SW480 (cell line): ENCODE results near the gene MCM3.

ENCODE experiments used
- DNase-seq: peaks from one replicate; pipeline ENCODE4 v3.0.0-alpha.2; 2016; ENCODE audit warnings: low spot score

Gene MCM3

DNA sequence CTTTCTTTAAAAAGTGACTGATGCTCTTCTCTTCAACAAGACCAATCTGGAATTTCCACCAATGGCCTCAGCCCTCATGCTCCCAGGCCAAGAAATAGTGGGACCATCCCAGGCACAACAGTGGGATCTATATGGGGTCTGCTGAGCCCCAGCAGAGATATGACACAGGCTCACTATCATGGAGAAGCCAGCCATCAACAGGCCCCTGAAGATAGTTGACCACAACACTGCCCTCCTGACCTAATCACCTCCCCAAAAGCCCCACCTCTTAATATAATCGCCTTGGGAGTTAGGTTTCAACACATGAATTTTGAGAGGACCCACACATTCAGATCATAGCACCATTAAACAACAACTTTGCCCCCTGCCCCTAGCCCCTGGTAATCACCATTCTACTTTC is 16.8 kb upstream of the MCM3 start:
- DNase-seq = no peak

DNA sequence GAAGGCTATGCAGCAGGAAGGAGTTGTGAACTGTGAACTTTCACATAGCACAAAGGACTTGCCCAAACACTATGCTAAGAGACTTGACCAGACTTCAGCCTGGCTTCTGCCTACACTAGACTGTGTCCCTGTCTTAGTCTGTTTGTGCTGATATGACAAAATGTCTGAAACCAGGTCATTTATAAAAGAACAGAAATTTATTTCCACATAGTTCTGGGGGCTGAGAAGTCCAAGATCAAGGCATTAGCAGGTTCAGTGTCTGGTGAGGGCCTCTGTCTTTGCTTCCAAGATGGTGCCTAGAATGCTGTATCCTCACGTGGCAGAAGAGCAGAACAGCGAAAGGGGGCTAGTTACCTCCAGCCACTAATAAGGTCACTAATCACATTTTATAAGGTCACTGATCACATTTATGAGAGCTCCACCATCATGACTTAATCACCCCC is 16.0 kb upstream of the MCM3 start:
- no peak for DNase-seq

DNA sequence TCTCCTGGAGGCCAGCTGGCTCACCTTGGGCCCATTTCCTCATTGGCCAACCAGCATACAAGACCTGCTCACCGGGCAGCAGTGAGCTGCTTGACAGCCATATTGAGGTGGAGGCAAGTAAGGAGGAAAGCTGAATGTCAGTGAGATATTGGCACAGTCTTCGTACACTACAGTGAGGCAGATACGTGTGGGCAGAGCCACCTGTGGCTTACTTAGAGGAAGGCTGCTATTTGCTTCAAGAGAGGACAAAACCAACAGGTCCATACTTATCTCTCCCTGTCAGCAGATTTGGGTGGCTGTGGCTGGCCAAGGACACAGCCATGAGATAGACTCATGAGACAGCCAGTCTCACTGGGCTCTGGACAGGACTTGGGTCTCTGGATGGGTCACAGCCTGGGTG is 15.1 kb upstream of the MCM3 start:
- no peak for DNase-seq

DNA sequence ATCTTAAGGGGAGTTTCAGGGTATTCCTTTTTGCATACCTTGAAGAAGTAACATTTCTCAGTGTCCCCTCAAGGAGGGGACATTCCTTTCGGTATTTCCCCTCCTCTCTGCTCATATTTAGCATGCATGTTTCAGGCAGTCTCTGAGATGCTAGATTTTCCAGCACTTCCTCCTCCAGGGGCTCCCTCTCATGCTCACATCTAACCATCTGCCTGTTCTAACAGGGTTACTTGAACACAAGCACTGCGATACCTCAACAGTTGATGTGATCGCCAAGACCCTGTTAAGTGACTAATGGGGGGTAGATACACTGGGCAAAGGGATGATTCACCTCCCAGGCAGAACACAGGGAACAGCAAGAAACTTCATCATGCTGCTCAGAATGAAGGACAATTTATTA is 12.9 kb upstream of the MCM3 start:
- DNase-seq = no peak

DNA sequence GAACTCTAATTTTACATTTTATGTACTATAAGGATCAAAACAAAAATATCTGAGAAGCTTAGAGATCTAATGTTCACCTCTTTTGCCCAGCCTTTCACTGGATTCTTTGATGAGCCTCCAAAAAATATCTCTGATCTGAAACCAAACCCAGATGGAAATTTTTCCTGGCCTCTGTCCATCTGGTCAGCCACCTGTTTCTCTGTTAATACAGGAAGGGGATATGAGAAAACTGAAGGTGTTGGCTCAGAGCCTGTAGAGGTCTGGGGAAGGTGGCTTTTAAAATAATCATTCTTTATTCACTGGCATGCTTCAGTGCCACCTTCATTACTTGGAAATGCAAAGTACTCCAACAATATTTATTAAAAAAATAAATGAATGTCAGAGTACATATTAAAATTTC is 8.5 kb upstream of the MCM3 start:
- no peak for DNase-seq

DNA sequence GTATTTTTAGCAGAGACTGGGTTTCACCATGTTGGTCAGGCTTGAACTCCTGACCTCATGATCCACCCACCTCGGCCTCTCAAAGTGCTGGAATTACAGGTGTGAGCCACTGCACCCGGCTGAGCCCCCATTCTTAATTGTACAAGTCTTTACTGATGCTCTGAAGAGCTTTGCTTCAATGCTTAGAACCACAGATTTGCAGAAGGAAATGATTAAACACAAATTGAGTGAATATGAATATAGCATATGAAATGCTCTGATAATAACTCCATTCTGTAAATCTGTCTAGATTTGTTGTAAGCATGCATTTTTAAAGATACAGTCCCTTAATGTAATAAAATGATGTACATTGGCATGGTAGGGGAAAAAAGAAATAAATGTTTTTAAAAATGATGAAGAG is 4.3 kb upstream of the MCM3 start:
- DNase-seq = no peak

DNA sequence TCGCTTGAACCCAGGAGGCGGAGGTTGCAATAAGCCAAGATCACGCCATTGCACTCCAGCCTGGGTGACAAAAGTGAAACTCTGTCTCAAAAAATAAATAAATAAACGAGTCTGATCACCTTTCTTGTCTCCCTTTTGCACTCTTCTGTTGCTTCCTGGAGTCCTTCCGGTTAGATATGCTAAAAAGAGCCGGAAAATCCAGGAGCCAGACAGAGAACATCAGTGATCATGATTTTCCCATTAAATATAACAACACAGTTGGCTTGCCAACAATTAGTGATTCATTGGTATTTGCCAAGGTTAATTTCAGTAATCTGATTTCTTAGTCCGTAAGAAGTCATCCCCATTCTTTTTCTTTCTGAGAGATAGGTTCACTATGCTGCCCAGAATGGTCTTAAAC is 3.7 kb upstream of the MCM3 start:
- no peak for DNase-seq

DNA sequence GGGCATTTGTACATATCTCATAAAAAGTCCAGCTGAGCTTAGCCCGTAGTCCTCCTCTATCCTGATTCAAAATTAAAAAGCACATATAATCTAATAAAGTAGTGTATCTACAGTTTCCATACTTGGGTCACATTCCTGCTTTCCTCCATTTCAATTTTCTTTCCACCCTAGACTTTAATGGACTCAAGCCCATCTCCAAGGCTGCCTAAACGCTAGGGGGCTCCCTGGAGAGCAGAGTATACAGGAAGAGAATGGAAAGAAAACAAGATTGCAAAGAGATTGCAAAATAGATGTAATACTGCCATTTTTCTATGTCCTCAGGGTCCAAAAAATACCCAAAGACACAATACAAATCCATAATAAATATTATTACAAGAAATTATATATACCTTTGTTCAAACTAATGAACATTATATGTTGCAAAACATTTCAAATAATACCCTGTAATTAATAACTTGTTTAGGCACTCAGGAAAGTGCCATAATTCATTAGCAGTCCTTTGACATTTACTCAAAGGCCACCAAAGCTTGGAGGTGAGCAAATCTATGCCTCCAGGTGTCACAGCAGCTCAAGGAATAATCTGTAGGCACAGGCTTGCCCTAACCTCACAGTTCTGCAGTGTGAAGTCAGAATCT is 2.4 kb upstream of the MCM3 start:
- DNase-seq = peak; percentile 69

DNA sequence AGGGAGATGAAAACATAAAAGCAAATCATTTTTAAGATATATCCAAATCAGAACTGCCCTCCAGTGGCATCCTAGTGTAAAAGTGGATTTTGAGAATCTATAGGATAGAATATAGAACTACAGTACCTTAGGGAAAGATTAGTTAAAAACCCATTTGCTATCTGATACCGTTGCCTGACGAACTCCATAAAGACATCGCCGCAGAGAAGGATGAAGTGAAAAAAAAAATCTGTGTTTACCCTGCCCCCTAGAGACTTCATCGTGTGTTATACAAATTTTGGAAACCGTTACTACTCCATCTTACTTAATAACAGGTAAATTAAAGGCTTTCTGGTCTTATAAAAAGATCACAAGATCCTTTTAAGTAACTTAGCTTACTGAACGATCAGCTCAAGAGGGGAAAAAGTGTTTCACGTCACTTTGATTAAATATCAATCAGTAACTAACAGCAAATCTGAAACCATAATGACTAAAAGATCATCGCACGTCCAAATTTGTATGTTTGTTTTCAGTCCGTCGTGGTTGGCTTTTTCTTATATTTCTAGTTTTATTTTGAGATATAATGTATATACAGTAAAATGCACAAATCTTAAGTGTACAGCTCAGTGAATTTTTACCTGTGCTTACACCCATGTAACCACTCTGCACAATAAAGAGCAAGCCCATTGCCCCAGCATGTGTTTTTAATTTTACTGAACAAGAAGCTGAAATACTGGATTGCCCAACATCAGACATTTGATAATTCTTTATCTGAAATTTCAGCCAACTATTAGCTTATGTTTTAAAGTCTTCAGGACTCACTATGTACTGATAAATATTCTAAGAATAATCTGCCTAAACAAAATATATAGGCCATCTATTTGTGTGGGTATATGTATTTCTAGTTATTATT is 881 bp upstream of the MCM3 start:
- DNase-seq = peak; percentile 65

DNA sequence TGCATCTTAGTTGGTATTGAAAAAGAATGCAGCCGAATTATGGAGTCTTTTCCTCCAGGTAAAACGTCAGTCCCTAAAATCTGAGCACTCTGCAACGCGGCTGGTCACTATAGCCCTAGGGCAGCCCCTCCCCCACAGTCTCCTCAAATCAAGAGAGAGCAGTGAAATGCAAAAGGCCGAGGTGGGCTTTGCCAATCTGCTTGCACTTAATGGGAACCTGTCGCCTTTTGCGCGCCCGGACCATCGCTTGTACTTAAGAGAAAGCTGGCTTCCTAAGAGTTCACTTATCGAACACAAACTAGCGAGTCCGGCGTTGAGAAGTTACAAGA is 447 bp downstream of the MCM3 start:
- DNase-seq = peak; percentile 46

DNA sequence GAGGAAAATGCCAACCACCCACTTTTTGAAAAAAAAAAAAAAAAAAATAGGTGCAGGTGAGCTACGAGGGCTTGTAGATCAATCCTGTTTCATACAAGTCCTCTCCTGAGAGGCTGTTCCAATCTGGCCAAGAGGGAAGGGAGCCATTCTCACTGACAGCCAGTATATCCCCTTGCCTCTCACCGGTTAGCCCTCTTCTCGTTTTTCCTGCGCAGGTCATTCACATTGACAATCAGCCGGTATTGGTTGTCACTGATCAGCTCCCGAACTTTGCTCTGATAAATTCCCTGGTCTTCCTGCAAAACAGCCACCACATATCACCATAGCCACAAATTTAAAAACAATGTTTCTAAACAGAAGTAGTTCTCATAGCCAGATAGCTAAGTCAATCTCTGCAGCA is 1.4 kb downstream of the MCM3 start:
- no peak for DNase-seq

DNA sequence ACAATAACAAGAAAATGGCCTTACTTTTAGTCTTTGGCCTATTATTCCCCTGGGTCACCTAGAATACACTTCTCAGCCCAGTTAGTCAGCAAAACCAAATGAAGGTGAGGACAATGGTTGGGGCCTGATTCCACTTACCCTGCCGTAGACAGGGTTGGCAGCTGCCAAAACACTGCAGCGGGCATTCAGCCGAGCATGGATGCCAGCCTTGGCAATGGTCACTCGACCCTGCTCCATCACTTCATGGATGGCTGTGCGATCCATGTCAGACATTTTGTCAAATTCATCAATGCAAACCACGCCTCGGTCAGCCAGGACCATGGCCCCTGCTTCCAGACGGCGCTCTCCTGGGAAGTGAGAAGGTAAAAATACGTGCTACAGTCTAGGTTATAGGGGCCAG is 8.4 kb downstream of the MCM3 start:
- DNase-seq = no peak

DNA sequence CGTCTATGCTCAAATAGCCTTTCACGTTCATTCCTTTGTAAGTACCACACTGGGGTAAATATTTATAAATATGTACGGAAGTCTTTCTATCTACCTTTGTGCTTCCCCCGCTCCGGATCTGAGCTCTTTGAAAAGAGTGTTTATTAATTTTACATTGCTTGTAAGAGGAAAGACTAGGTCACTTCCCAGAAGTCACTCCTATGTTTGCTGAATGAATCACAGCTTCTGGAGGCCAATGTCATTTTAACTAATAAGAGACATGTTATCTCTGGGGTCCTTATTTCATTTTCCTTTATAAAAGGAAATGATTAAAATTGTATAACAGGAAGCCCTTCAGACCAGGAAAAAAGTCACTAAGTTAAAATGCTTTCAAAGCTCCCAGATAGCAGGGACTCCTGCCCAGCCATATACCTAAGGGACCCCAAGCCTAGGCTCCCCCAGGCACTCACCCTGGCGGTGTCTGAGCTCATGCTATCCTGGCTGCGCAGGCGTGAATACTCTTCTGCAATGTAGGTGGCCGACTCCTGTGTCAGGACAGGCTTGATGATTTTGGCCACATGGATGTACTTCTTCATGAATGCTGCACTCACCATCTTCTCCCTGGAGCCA is 12.6 kb downstream of the MCM3 start:
- DNase-seq = no peak

DNA sequence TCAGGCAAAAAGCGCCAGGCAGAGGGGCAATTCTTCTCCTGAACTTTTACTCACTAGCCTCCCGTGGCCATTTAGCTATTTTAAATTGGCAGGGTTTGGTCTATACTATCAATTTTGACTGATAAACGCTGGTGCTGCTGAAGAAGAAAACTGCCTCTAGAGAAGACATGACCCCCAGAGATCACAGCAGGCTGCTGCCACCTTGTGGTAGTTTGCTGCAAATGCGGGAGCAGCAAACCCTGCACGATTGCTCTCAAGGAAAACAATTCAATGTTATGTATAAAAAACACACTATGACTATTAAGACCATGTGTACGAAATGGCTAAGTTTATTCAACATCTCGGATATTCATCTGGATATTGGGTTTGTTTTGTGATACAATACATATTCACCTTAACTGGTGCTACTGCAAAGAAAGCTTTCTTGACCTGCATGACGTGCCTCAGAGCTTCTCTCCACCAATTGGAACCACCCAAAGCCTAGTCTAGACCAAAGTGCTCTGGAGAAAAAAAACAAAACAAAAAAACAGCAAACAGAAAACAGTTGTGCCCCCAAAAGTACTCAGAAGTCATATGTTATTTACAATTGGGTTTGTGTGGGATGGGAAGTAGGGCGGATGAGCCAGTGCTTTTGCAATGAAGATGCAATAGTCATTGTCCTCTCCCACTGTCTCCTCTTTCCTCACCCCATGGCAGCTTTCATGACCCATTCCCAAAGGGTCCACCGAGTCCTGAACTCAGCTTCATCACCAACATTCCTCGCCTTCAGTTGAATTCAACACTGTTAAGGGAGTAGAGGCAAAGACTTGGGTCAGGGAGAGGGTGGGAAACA is 20.6 kb downstream of the MCM3 start:
- DNase-seq = peak; percentile 45

DNA sequence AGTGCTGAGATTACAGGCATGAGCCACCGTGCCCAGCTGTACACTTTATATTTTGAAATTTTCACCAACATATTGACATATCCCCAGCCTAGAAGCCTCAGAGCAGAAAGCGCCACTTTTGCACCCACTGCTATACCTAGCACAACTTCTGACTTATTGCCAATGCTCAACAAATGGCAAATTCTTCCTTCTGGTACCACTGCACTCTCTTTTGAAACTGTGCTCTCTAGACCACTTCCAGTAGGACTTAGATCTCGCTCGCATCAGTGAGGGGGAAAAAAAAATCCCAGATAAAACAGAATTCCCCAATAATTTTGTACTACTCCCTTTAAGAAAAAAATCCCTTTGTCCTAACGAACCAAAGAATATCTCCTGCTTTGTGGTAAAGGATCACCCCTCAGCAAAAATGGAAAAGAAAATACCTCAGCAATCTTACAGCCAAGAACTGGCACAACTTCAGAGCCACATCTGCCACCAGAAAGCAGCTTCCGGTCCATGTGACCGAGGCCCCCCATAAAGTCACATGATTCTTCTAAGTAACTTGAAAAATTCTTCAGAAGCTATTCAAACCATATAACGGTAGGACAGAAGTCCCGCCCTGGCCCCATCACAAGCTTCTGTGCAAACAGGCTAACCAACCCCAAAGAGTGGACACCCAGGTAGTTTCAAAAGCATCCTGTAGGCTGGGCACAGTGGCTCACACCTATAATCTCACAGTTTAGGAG is 21.8 kb downstream of the MCM3 start:
- DNase-seq = no peak

DNA sequence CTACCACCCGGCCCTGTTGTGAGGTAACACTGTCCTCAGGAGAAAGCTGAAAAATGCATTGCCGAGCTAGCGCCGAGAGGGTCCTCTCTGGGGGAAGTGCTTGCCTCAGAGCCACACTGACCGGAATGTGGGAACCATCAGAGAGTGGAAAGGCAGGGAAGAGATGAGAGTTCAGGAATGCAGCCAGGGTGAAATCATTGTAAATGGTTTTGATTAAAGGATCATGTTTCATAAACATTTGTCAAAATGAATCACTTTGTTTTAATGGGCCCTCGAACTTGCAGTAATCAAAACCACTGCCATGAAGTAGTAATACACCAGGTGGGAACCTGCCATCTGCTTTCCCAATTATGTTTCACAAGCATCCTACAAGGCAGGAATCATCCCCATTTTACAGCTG is 23.3 kb downstream of the MCM3 start:
- DNase-seq = no peak

DNA sequence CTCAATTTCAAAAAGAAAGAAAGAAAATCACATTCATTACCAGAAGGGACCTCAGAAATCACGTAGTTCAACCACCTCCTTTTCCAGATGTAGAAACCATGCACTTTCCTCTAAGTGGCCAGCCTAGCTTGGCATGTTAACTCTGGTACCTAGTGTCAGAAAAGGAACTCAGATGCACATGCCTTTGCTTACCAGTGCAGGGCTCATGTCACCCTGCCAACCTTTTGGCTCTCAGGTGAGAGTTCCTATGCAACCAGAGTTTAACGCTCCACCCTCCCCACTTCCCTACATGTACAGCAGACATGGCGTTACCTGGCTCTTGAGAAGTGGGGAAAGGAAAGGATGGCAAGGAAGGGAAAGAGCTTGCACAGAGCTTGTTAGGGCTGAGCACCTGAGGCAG is 23.9 kb downstream of the MCM3 start:
- no peak for DNase-seq

DNA sequence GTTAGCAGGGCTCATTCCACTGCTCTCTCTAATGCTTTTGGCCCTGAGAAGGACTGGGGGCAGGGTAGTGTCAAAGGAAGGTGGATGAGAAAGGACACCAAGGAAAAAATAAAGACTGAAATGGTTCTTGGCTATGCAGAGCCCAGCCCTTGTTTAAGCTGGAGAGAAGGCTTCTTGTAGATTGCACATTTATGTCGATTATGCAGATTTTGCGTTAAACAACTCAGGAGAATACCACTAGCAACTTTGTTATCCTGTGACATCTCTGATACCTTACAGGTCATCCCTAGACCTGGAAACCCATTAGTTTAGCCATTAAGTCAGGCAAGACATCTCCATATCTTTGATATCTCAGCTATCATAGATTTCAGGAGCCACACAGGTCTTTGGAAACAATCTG is 29.1 kb downstream of the MCM3 start:
- DNase-seq = no peak

DNA sequence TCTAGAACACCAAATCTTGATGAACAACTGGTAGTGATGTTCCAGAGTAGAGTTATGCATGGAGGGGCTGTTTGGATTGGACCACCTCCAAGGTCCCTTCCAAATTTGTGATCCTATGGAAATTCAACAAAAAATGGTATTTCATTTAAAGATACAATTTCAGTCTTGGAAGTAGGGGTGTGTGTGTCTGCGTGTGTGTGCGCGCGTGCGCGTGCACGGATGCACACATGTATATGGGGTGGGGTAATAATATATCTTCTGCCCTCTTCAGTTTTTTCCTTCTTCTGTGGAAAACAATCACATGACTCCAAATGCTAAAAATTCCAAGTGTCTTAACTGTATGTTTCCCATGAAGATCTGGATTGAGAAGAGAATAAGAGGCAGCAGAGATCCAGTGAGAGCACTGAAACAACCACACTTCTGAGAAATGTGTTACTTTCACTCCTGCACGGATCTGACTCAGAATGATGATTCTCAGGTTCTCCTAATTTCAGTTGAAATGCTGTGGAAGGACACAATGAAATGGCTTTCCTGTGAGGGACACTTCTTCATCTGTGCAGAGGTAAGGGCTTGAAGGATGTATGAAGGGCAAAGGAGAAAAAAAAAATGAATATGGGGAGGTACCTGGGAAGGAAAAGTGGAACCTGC is 29.7 kb downstream of the MCM3 start:
- no peak for DNase-seq

DNA sequence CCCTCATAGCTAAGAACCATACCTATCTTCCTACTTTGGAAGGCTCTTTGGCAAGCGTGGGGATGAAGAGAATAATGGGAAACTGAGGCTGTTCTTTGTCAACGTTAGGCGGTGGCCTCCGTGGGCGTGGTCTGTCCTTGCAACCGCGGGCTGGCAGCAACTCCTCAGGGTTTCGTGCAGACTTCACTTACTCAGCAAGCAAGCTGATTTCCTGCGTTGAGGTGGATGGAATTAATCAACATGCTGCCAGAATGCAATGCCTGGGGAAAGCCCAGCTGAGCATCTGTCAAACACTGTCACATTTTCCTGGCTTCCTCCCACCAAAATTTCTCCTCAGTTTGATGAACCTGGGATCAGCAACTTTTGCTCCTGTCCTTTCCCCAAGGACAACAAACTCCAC is 31.0 kb downstream of the MCM3 start:
- DNase-seq = no peak

DNA sequence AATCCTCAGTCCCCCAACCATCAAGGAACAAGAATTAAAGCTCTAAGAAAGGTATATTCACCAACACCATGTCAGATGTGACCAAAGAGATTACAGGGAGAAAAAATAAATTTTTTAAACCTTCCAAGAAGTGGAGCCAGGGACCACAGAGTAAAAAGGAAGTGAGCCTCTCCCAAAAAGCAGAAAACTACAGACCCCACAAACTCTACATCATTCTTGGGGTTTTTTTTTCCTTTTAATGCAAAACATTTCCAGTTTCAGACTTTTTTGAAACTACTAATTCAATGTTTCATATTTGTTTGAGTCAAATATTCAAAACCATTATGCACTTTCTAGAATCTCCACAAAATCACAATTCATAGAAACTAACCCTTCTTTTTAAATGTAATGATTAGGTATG is 33.4 kb downstream of the MCM3 start:
- DNase-seq = no peak
